ENCODE measurements around the gene ANKRD17.
"Not testable (repeated sequence)": the region's sequence is repeated elsewhere in the genome, so short reads cannot be mapped to it uniquely, and the experiment has no call there.

The ANKRD17 gene, protein sequence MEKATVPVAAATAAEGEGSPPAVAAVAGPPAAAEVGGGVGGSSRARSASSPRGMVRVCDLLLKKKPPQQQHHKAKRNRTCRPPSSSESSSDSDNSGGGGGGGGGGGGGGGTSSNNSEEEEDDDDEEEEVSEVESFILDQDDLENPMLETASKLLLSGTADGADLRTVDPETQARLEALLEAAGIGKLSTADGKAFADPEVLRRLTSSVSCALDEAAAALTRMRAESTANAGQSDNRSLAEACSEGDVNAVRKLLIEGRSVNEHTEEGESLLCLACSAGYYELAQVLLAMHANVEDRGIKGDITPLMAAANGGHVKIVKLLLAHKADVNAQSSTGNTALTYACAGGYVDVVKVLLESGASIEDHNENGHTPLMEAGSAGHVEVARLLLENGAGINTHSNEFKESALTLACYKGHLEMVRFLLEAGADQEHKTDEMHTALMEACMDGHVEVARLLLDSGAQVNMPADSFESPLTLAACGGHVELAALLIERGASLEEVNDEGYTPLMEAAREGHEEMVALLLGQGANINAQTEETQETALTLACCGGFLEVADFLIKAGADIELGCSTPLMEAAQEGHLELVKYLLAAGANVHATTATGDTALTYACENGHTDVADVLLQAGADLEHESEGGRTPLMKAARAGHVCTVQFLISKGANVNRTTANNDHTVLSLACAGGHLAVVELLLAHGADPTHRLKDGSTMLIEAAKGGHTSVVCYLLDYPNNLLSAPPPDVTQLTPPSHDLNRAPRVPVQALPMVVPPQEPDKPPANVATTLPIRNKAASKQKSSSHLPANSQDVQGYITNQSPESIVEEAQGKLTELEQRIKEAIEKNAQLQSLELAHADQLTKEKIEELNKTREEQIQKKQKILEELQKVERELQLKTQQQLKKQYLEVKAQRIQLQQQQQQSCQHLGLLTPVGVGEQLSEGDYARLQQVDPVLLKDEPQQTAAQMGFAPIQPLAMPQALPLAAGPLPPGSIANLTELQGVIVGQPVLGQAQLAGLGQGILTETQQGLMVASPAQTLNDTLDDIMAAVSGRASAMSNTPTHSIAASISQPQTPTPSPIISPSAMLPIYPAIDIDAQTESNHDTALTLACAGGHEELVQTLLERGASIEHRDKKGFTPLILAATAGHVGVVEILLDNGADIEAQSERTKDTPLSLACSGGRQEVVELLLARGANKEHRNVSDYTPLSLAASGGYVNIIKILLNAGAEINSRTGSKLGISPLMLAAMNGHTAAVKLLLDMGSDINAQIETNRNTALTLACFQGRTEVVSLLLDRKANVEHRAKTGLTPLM (N-terminal part only)

DNA sequence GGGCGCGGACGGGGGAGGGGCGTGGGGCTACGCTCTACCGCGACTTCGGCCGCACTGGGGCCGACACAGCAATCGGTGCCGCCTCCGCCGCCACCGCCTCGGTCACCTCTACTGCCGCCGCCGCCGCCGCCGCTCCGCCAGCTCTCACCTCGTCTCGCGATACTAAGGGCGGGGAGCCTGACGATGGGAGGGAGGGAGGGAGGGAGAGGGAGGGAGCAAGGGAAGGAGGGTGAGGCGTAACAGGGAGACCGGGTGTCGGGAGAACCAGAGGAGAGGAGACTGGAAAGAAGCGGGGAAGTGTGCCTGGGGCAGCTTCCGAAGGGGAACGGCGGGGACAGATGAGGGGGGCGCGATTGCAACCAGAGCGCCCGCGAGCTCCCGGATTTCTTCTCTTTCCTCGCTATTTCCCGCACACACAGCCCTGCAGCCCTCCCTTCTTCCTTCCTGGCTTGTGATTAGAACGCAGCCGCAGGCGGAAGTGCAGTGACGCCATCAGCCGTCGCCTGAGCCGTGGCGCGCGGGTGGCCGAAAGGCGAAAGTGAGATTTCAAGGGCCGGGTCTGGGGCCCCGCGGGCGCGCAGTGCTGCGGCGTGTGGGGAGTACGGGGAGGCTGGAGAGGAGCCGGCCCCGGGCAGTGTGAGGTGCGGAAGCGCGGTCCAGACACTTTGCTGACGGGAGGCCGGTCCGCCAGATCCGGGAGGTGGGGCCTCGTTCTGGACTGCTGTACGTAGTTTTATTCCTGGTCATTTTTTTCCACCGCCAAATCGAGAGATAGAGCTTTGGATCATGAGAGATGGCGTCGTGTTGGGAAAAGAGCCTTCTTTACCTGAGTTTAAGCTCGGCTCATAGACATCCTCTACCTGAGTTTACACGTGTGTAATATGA is at the start of gene ANKRD17:
ANKRD17 (minus strand) TSS at position 113 of the 885 bp plus-strand sequence. CDS start 130 bp downstream, outside the sequence.
- peak; percentile 94 for DNase-seq (ENCODE audit: low spot score)

DNA sequence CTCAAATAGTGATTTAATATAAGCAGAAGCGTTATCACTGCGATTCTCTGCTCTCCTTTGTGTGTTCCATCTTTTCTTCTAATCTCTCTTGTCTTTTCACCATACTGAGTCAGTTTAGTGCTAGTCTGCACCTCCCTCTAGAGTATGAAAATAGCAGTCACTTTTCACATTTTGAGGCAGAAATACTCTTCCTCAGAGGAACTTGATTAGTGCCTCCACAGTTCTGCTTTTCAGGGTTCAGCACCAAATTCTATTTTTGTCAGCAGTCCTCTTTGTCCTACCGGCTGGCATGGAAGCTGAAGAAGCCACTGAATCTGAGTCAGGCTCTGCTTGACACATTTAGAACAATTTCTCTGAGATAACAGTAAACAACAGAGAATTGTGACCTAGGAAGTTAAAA is 49.7 kb upstream of the ANKRD17 start:
- no peak for DNase-seq (ENCODE audit: low spot score)

DNA sequence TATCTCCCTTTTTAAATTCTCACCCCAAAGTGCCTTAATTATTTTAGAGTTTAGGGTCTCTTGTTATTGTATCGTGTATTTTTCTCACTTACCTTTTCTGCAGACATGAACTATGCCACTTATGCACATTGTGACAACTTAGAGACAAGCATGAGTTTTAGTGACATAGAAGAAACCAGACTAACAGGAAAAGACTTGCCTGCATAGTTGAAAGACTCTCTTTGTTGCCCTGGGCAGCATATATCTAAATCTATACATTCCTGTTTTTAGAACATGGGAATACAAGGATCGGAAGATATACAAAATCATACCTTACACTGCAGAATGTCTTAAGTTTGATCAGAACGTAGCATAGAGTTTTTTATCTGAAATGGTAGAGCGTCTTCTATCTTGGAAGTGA is 45.1 kb upstream of the ANKRD17 start:
- no peak for DNase-seq (ENCODE audit: low spot score)

DNA sequence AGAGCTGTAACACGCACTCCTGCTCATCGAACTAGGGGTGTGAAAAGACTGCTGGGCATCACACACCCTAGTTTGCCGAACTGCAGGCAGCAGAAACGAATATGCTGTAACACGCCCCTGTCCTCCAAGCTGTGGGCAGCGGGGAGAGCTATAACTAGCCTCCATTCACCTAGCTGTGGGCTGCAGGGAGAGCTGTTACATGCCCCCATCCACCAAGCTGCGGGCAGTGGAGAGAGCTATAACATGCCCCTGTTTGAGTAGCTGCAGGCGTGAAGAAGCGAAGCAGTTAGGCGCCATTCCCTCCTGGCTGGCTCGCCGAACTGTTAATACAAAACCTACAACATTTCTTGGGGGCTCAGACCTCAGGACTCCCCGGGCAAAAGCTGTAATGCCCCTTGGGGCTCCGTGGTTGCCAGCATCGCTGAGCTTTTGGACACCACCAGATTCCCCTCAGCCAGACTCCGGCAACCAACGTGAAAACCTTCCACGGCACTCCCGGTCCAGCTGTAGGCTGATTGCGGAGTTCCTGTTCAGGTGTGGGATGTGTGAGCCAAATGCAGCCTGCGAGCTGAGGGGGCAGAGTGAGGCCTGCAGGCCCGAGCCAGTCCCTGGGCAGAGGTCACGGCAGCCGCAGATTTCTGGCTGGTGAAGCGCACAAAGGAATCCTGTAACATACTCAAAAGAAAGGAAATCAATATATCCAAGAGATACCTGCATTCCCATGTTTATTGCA is 41.1 kb upstream of the ANKRD17 start:
- no peak for DNase-seq (ENCODE audit: low spot score)

DNA sequence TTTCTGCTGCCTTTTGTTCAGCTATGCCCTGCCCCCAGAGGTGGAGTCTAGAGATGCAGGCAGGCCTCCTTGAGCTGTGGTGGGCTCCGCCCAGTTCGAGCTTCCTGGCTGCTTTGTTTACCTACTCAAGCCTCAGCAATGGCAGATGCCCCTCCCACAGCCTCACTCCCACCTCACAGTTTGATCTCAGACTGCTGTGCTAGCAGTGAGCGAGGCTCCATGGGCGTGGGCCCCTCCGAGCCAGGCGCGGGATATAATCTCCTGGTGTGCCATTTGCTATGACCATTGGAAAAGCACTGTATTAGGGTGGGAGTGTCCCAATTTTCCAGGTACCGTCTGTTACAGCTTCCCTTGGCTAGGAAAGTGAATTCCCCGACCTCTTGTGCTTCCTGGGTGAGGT is 34.1 kb upstream of the ANKRD17 start:
- DNase-seq (ENCODE audit: low spot score) = not testable (repeated sequence)

DNA sequence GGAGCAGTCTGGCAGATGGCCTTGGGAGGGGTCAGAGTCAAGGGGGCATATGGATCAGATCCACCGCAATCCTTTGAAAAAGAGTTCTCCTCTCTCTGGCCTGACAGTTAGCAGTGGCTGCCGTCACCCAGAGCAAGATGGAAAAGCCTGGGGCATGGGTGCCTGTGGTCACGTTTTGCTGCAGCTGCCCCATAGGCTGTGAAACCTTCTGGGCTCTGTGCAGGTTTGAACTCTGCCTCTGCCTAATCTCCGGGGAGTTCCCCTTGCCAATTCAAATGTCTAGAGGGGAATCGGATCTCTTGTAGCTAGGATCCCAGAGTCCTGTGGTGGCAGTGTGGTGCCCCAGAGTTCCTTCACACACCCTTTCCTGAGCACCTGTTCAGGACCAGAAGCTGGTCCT is 23.4 kb upstream of the ANKRD17 start:
- no peak for DNase-seq (ENCODE audit: low spot score)

DNA sequence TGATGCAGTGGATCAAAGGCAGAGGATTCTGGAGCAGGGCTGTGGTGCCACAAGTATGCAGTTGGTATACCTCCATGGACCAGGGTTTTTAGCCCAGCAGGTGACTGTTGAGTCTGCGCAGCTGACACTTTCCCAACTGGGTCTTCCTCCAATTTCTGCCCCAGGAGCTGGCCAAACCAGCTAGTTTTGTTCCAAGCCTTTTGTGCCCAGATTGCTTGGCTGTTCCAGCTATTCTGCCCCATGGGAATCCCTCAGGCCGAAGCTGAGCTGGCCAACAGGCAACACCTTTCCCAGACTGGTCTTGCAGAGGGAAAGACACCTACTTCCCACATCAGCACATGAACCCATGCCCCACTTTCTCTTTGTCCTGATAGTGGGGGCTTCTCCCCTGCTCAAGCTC is 22.8 kb upstream of the ANKRD17 start:
- no peak for DNase-seq (ENCODE audit: low spot score)

DNA sequence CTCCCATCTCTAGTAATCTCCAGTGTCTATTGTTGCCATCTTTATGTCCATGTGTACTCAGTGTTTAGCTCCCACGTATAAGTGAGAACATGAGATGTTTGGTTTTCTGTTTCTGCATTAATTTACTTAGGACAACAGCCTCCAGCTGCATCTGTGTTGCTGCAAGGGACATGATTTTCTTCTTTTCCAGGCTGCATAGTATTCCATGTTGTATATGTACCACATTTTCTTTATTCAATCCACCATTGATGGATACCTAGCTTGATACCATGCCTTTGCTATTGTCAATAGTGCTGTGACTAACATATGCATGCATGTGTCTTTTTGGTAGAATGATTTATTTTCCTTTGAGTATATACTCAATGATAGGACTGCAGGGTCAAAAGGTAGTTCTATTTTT is 18.6 kb upstream of the ANKRD17 start:
- DNase-seq (ENCODE audit: low spot score) = no peak

DNA sequence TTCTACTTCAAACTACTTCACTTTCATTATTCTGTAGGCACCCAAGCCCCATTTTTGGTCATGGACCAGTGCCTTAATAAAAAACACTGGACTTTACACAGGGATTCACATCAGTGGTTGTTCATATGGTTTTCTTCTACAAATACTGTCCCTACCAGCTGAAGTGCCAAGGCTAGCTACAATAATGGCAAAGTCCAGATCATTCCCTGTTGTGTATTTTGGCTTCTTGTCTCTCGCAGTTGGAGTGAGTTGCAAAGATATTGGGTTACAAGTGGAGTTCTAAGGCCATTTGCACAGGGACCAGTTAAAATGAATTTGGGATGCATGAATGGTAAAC is 16.7 kb upstream of the ANKRD17 start:
- DNase-seq (ENCODE audit: low spot score) = no peak

DNA sequence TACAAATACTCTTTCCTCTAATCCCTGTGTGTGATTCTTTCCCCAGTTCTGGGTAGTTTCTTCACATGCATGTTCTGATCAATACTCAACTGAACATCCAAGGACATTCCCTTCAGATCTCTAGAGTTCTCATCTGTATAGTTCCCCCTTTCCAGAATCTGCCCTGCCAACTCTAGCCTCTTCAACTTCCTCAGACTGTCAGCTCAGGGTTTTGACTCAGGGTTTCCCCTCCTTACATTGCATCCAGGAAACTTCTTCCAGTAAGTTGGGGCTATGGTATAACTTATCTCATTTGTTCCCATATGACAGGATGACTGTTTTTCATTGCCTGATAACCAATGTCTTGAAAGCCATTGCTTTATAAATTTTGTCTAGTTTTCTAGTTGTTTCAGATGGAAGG is 14.2 kb upstream of the ANKRD17 start:
- no peak for DNase-seq (ENCODE audit: low spot score)

DNA sequence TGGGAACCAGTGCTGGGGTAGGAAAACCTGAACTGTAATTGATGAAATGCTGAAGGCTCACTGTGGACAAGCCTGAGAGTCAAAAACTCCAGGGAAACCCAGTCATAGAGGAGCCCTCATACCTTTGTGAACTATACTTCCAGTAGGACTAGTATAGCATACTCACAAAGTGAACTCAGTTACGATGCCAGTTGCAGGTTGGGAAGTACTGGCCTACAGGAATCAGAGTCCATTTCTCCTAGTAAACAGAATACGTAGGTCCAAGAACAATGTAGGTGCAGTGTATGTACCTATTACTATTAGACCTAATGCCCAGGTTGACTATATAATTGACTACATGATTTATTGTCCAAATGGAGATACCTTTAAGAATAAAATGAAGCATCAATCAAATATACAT is 8.5 kb upstream of the ANKRD17 start:
- DNase-seq (ENCODE audit: low spot score) = no peak

DNA sequence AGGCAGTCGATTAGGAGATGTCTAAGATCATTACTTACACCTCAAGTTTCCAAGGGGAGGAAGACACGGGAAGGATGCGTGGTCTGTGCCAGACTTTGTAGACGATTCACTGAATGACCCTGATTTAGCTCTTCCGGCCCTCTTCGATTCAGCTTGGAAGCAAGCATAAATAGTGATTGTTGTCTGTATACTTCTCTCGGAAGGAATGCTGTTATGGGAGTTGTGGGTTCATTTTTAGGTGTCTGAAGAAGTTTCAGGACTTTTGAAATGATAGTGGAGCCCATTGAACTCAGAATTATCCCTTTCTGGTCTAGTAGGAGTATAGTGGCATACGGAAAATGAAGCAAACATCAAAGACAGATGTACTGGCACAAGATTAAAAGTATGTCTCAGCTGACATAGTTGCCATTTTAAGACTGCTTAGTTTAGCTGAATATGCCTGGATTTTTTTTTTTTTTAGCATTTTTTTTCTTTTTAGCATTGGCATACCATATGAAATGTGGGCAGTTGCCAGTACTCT is 1.0 kb upstream of the ANKRD17 start:
- peak; percentile 26 for DNase-seq (ENCODE audit: low spot score)

DNA sequence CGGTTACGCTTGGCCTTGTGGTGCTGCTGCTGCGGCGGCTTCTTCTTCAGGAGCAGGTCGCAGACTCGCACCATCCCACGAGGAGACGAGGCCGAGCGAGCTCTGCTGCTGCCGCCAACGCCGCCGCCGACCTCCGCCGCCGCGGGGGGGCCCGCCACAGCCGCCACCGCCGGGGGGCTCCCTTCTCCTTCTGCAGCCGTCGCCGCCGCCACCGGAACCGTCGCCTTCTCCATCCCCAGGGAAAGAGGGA is 237 bp downstream of the ANKRD17 start:
- no peak for DNase-seq (ENCODE audit: low spot score)

DNA sequence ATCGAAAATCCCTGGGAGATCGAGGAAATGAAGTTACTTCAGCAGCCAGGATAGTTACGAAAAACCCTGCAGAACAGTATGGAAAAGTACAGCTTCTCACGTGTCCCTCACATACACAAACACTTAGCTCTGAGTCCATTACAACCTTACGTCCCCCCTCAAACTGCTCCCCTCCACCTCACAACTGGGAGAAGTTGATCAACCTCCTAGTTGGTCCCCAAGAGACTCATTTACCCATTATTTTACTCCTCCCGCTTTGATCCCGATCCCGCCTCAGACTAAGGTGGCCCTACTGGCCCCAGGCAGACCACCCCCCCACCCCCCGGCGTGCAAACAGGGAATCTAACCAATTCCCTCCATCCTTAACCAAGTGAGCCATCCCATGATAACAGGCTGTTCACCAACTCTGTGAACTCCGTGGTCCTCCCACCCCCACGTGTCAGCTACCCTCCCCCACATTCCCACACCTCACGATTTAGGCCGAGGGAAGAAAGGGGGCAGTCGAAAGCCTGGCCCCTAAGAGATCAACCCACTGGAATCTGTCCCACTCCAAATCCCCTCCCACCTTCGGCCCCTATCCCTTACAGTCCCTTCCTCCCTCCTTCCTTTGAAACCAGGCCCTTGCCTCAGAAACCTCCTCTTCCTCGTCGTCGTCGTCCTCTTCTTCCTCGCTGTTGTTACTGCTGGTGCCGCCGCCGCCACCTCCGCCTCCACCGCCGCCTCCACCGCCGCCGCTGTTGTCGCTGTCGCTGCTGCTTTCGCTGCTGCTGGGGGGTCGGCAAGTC is 755 bp downstream of the ANKRD17 start:
- DNase-seq (ENCODE audit: low spot score) = peak; percentile 20

DNA sequence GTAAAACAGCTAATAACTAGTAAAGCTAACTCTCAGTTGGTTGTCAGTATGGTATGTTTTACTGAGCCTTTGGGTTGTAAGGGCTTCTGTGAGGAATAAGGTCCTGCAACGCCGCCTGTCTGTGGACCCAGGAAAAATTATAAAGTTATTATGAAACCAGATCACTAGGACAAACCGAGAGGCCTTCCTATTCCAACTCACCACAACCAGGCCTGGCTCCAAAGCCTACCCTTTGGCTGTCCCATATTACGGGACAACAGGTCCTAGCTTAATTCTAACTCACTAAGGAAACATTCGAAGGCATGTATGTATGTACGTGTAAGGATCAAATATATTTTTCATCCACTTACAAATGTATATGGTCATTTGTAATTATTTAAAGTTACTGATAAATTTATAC is 1.4 kb downstream of the ANKRD17 start:
- peak; percentile 78 for DNase-seq (ENCODE audit: low spot score)

DNA sequence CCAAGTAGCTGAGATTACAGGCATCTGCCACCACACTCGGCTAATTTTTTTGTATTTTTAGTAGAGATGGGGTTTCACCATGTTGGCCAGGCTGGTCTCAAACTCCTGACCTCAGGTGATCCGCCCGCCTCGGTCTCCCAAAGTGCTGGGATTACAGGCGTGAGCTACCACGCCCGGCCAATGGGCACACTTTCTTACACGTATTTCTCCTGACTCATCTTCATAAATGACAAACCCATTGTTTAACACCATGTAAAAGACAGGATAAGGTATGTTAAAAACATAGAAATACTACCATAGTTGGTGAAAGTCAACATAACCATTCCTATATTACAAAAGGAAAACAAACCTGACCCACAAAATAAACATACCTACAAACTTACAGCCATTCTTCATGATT is 2.8 kb downstream of the ANKRD17 start:
- not testable (repeated sequence) for DNase-seq (ENCODE audit: low spot score)

DNA sequence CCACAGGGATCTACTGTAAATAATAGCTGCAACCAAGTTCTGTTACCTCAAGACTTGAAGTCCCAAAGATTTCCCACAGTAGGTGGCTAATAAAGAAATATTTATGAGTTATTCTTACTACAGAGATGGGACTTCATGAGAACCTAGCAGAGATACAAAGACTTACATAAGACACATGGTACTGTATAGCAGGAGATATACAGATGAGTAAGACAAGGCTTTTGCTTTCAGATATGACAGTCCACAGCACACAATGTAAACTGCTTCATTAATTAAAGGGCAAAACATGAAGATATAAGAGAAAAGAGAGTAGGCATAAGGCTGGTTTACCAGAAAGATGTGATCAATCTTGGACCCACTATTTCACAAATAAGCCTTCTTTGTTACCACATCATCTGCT is 6.6 kb downstream of the ANKRD17 start:
- no peak for DNase-seq (ENCODE audit: low spot score)

DNA sequence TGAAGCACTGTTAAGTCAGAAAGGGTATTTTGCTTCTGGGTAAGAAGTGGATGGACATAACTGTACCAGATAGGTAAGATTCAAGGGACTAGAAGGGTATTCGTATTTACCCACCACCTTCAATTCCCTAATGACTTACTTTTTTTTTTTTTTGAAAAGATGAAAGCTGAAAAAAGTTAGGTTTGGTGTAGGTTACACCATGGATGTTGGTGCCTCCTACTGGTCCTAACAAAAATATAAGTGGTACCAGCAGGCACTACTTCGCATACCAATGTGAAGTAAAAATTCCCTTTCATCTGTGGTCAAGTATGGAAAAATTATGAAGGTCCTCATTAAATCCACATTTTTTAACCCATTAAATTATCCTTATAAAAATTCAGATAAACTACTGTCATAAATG is 7.2 kb downstream of the ANKRD17 start:
- no peak for DNase-seq (ENCODE audit: low spot score)

DNA sequence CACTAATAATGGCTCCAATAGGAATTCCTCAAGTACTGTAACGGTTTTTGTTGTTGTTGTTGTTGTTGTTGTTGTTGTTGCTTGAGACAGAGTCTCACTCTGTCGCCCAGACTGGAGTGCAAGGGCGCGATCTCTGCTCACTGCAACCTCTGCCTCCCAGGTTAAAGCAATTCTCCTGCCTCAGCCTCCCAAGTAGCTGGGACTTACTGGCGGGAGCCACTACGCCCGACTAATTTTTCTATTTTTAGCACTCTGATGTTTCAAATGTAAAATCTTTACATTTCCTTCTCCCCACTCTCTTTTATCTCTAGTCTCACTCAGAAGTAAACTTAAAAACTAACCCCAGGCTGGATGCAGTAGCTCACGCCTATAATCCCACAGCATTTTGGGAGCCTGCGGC is 8.0 kb downstream of the ANKRD17 start:
- no peak for DNase-seq (ENCODE audit: low spot score)

DNA sequence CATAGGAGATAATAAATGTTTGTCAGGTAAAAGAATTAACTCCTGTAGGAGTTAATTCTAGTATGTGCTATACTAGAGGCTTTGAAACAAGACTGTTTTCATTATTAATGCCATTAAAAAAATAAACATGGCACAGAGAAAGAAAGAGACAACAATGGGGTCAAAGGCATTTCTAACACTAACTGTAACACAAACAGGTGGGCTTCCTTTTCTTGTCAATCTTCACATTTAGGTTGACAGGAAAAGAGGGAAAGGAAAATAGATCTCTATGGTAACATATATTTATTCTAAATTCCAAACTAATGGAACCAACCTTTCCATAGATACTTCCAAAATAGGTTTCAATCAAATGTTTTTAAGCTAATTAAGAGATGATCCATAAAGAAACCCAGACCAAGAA is 9.8 kb downstream of the ANKRD17 start:
- DNase-seq (ENCODE audit: low spot score) = no peak
